ENCODE data around the gene MYH8. TPM values are rescaled to one million over a fixed set of nuclear protein-coding genes. Genes with fewer than 3 reads are reported as not detected.

The MYH8 gene
- total and polyA plus RNA-seq, 2 donors: 1.2 to 1.4 TPM

GRCh38 chr17:10394201-10394887 is 27.4 kb downstream of the MYH8 start:
- 93% methylated on average over 6 of the region's 6 CpGs for WGBS
- Histone ChIP-seq H3K36me3 (ENCODE audit: control insufficient read depth in 2 of 2, insufficient read depth in 2 of 2, low read length in 1 of 2) (no peaks in the 10 kb centered on the region), H3K4me1 (ENCODE audit: control insufficient read depth in 2 of 2, insufficient read depth in 2 of 2, low read length in 2 of 2) (no peaks in the 10 kb centered on the region), H3K9me3 (ENCODE audit: control insufficient read depth in 2 of 2, insufficient read depth in 1 of 2, low read length in 1 of 2) (no peaks in the 10 kb centered on the region), H3K27ac (ENCODE audit: low read depth in 1 of 2, low read length in 1 of 2) (no peak overlapping the region), H3K4me3 (ENCODE audit: low read length in 2 of 2) (no peak overlapping the region), H3K27me3 (ENCODE audit: control insufficient read depth in 2 of 2, insufficient read depth in 1 of 2, low read length in 1 of 2) (no peaks in the 10 kb centered on the region)
- DNase-seq (ENCODE audit: low read depth in 6 of 9, low spot score in 9 of 9): no peak

GRCh38 chr17:10392880-10393279 is 28.9 kb downstream of the MYH8 start:
- no peak overlapping the region for H3K27ac ChIP-seq (ENCODE audit: low read depth in 1 of 2, low read length in 1 of 2)
- no peaks in the 10 kb centered on the region for H3K27me3 ChIP-seq (ENCODE audit: control insufficient read depth in 2 of 2, insufficient read depth in 1 of 2, low read length in 1 of 2)
- no peaks in the 10 kb centered on the region for H3K9me3 ChIP-seq (ENCODE audit: control insufficient read depth in 2 of 2, insufficient read depth in 1 of 2, low read length in 1 of 2)
- 88% methylated on average over 9 of the region's 9 CpGs for WGBS
- no peak overlapping the region for H3K4me3 ChIP-seq (ENCODE audit: low read length in 2 of 2)
- no peak for DNase-seq (ENCODE audit: low read depth in 6 of 9, low spot score in 9 of 9)
- no peaks in the 10 kb centered on the region for H3K4me1 ChIP-seq (ENCODE audit: control insufficient read depth in 2 of 2, insufficient read depth in 2 of 2, low read length in 2 of 2)
- no peaks in the 10 kb centered on the region for H3K36me3 ChIP-seq (ENCODE audit: control insufficient read depth in 2 of 2, insufficient read depth in 2 of 2, low read length in 1 of 2)

GRCh38 chr17:10385871-10386270 is 35.9 kb downstream of the MYH8 start:
- no peaks in the 10 kb centered on the region for H3K9me3 ChIP-seq (ENCODE audit: control insufficient read depth in 2 of 2, insufficient read depth in 1 of 2, low read length in 1 of 2)
- no peak for DNase-seq (ENCODE audit: low read depth in 6 of 9, low spot score in 9 of 9)
- no peaks in the 10 kb centered on the region for H3K36me3 ChIP-seq (ENCODE audit: control insufficient read depth in 2 of 2, insufficient read depth in 2 of 2, low read length in 1 of 2)
- no peaks in the 10 kb centered on the region for H3K27me3 ChIP-seq (ENCODE audit: control insufficient read depth in 2 of 2, insufficient read depth in 1 of 2, low read length in 1 of 2)
- WGBS: 74% methylated on average over 6 of the region's 6 CpGs
- no peaks in the 10 kb centered on the region for H3K4me1 ChIP-seq (ENCODE audit: control insufficient read depth in 2 of 2, insufficient read depth in 2 of 2, low read length in 2 of 2)
- no peak overlapping the region for H3K4me3 ChIP-seq (ENCODE audit: low read length in 2 of 2)
- no peak overlapping the region for H3K27ac ChIP-seq (ENCODE audit: low read depth in 1 of 2, low read length in 1 of 2)

- Histone ChIP-seq H3K27ac (ENCODE audit: low read depth in 1 of 2, low read length in 1 of 2) (no peak overlapping the region), H3K9me3 (ENCODE audit: control insufficient read depth in 2 of 2, insufficient read depth in 1 of 2, low read length in 1 of 2) (no peaks in the 10 kb centered on the region), H3K4me1 (ENCODE audit: control insufficient read depth in 2 of 2, insufficient read depth in 2 of 2, low read length in 2 of 2) (no peaks in the 10 kb centered on the region), H3K4me3 (ENCODE audit: low read length in 2 of 2) (no peak overlapping the region), H3K27me3 (ENCODE audit: control insufficient read depth in 2 of 2, insufficient read depth in 1 of 2, low read length in 1 of 2) (no peaks in the 10 kb centered on the region), H3K36me3 (ENCODE audit: control insufficient read depth in 2 of 2, insufficient read depth in 2 of 2, low read length in 1 of 2) (no peaks in the 10 kb centered on the region)
- WGBS: 72% methylated on average over 8 of the region's 8 CpGs
- DNase-seq (ENCODE audit: low read depth in 6 of 9, low spot score in 9 of 9): no peak
These were observed 37.6 kb downstream of the MYH8 start for GRCh38 chr17:10384175-10384574.

GRCh38 chr17:10380631-10381408 is 40.9 kb downstream of the MYH8 start:
- no peak for DNase-seq (ENCODE audit: low read depth in 6 of 9, low spot score in 9 of 9)
- no peak overlapping the region for H3K27ac ChIP-seq (ENCODE audit: low read depth in 1 of 2, low read length in 1 of 2)
- whole genome bisulfite sequencing: 89% methylated on average over 3 of the region's 3 CpGs
- no peaks in the 10 kb centered on the region for H3K36me3 ChIP-seq (ENCODE audit: control insufficient read depth in 2 of 2, insufficient read depth in 2 of 2, low read length in 1 of 2)
- no peak overlapping the region for H3K4me3 ChIP-seq (ENCODE audit: low read length in 2 of 2)
- H3K4me1 ChIP-seq (ENCODE audit: control insufficient read depth in 2 of 2, insufficient read depth in 2 of 2, low read length in 2 of 2): no peaks in the 10 kb centered on the region
- no peaks in the 10 kb centered on the region for H3K9me3 ChIP-seq (ENCODE audit: control insufficient read depth in 2 of 2, insufficient read depth in 1 of 2, low read length in 1 of 2)
- H3K27me3 ChIP-seq (ENCODE audit: control insufficient read depth in 2 of 2, insufficient read depth in 1 of 2, low read length in 1 of 2): no peaks in the 10 kb centered on the region

- DNase-seq (ENCODE audit: low read depth in 6 of 9, low spot score in 9 of 9): no peak
- 86% methylated on average over 5 of the region's 5 CpGs for WGBS
- Histone ChIP-seq H3K4me1 (ENCODE audit: control insufficient read depth in 2 of 2, insufficient read depth in 2 of 2, low read length in 2 of 2) (no peaks in the 10 kb centered on the region), H3K4me3 (ENCODE audit: low read length in 2 of 2) (no peak within 1 kb of the TSS), H3K27me3 (ENCODE audit: control insufficient read depth in 2 of 2, insufficient read depth in 1 of 2, low read length in 1 of 2) (no peaks in the 10 kb centered on the region), H3K36me3 (ENCODE audit: control insufficient read depth in 2 of 2, insufficient read depth in 2 of 2, low read length in 1 of 2) (no peaks in the 10 kb centered on the region), H3K9me3 (ENCODE audit: control insufficient read depth in 2 of 2, insufficient read depth in 1 of 2, low read length in 1 of 2) (no peaks in the 10 kb centered on the region), H3K27ac (ENCODE audit: low read depth in 1 of 2, low read length in 1 of 2) (no peak within 1 kb of the TSS)
These were observed 48.8 kb downstream of the MYH8 start, which contains the start of gene MYH13 for GRCh38 chr17:10372906-10373305. Gene MYH13 (minus strand): TSS chr17:10373006. CDS start chr17:10364530, 8,476 bp downstream.

GRCh38 chr17:10370016-10370608 is 51.6 kb downstream of the MYH8 start:
- Histone ChIP-seq H3K4me3 (ENCODE audit: low read length in 2 of 2) (no peak overlapping the region), H3K27me3 (ENCODE audit: control insufficient read depth in 2 of 2, insufficient read depth in 1 of 2, low read length in 1 of 2) (no peaks in the 10 kb centered on the region), H3K36me3 (ENCODE audit: control insufficient read depth in 2 of 2, insufficient read depth in 2 of 2, low read length in 1 of 2) (no peaks in the 10 kb centered on the region), H3K9me3 (ENCODE audit: control insufficient read depth in 2 of 2, insufficient read depth in 1 of 2, low read length in 1 of 2) (no peaks in the 10 kb centered on the region), H3K4me1 (ENCODE audit: control insufficient read depth in 2 of 2, insufficient read depth in 2 of 2, low read length in 2 of 2) (no peaks in the 10 kb centered on the region), H3K27ac (ENCODE audit: low read depth in 1 of 2, low read length in 1 of 2) (no peak overlapping the region)
- no peak for DNase-seq (ENCODE audit: low read depth in 6 of 9, low spot score in 9 of 9)
- WGBS: 90% methylated on average over 7 of the region's 7 CpGs

- H3K36me3 ChIP-seq (ENCODE audit: control insufficient read depth in 2 of 2, insufficient read depth in 2 of 2, low read length in 1 of 2): no peaks in the 10 kb centered on the region
- H3K27ac ChIP-seq (ENCODE audit: low read depth in 1 of 2, low read length in 1 of 2): no peak overlapping the region
- no peaks in the 10 kb centered on the region for H3K27me3 ChIP-seq (ENCODE audit: control insufficient read depth in 2 of 2, insufficient read depth in 1 of 2, low read length in 1 of 2)
- no peaks in the 10 kb centered on the region for H3K4me1 ChIP-seq (ENCODE audit: control insufficient read depth in 2 of 2, insufficient read depth in 2 of 2, low read length in 2 of 2)
- H3K9me3 ChIP-seq (ENCODE audit: control insufficient read depth in 2 of 2, insufficient read depth in 1 of 2, low read length in 1 of 2): no peaks in the 10 kb centered on the region
- DNase-seq (ENCODE audit: low read depth in 6 of 9, low spot score in 9 of 9): no peak
- H3K4me3 ChIP-seq (ENCODE audit: low read length in 2 of 2): no peak overlapping the region
- 86% methylated on average over 1 of the region's 1 CpG for WGBS
These were observed 52.5 kb downstream of the MYH8 start for GRCh38 chr17:10369239-10369638.

- H3K27me3 ChIP-seq (ENCODE audit: control insufficient read depth in 2 of 2, insufficient read depth in 1 of 2, low read length in 1 of 2): no peaks in the 10 kb centered on the region
- no peak for DNase-seq (ENCODE audit: low read depth in 6 of 9, low spot score in 9 of 9)
- H3K9me3 ChIP-seq (ENCODE audit: control insufficient read depth in 2 of 2, insufficient read depth in 1 of 2, low read length in 1 of 2): no peaks in the 10 kb centered on the region
- no peaks in the 10 kb centered on the region for H3K36me3 ChIP-seq (ENCODE audit: control insufficient read depth in 2 of 2, insufficient read depth in 2 of 2, low read length in 1 of 2)
- no peak overlapping the region for H3K4me3 ChIP-seq (ENCODE audit: low read length in 2 of 2)
- H3K4me1 ChIP-seq (ENCODE audit: control insufficient read depth in 2 of 2, insufficient read depth in 2 of 2, low read length in 2 of 2): no peaks in the 10 kb centered on the region
- no peak overlapping the region for H3K27ac ChIP-seq (ENCODE audit: low read depth in 1 of 2, low read length in 1 of 2)
- 93% methylated on average over 3 of the region's 3 CpGs for WGBS
These were observed 53.2 kb downstream of the MYH8 start for GRCh38 chr17:10368561-10368960.
